Measurements from ENCODE around the gene SEPTIN2. TPM values are rescaled to one million over a fixed set of nuclear protein-coding genes. Genes with fewer than 3 reads are reported as not detected.

The SEPTIN2 gene
- total and polyA plus RNA-seq, 5 donors = 153 to 335 (median 243) TPM

GRCh38 chr2:241302083-241302482 is 13.6 kb upstream of the SEPTIN2 start:
- no peak for DNase-seq
- H3K9me3 ChIP-seq (ENCODE audit: control insufficient read depth, low read length) = no peaks in the 10 kb centered on the region
- intact Hi-C loops (cut with DNase I) = no loop called here
- H3K27ac ChIP-seq (ENCODE audit: low read length) = no peak overlapping the region
- no peak for ATAC-seq
- H3K27me3 ChIP-seq (ENCODE audit: control insufficient read depth, insufficient read depth) = no peaks in the 10 kb centered on the region
- 88% methylated on average over 3 of the region's 3 CpGs for WGBS
- peaks cover 12% of the 10 kb centered on the region for H3K4me1 ChIP-seq (ENCODE audit: control insufficient read depth, insufficient read depth, low read length)
- no peak overlapping the region for H3K4me3 ChIP-seq (ENCODE audit: low read length)

GRCh38 chr2:241302759-241303651 is 12.7 kb upstream of the SEPTIN2 start:
- Histone ChIP-seq H3K4me1 (ENCODE audit: control insufficient read depth, insufficient read depth, low read length) (peaks cover 12% of the 10 kb centered on the region), H3K27me3 (ENCODE audit: control insufficient read depth, insufficient read depth) (no peaks in the 10 kb centered on the region), H3K9me3 (ENCODE audit: control insufficient read depth, low read length) (no peaks in the 10 kb centered on the region), H3K27ac (ENCODE audit: low read length) (peak overlapping the region; percentile 26), H3K4me3 (ENCODE audit: low read length) (no peak overlapping the region)
- 57% methylated on average over 13 of the region's 13 CpGs for WGBS
- ATAC-seq = peak; percentile 38 to 49
- DNase-seq = no peak
- intact Hi-C loops (cut with DNase I) = no loop called here

- Histone ChIP-seq H3K4me1 (ENCODE audit: control insufficient read depth, insufficient read depth, low read length) (peaks cover 12% of the 10 kb centered on the region), H3K27me3 (ENCODE audit: control insufficient read depth, insufficient read depth) (no peaks in the 10 kb centered on the region), H3K9me3 (ENCODE audit: control insufficient read depth, low read length) (no peaks in the 10 kb centered on the region), H3K27ac (ENCODE audit: low read length) (no peak overlapping the region), H3K4me3 (ENCODE audit: low read length) (no peak overlapping the region)
- 69% methylated on average over 5 of the region's 5 CpGs for WGBS
- intact Hi-C loops (cut with DNase I) = no loop called here
- ATAC-seq = no peak
- DNase-seq = no peak
Observed at GRCh38 chr2:241304039-241304670, 11.6 kb upstream of the SEPTIN2 start.

- intact Hi-C loops (cut with DNase I) = no loop called here
- WGBS = 91% methylated on average over 6 of the region's 6 CpGs
- Histone ChIP-seq H3K9me3 (ENCODE audit: control insufficient read depth, low read length) (no peaks in the 10 kb centered on the region), H3K27me3 (ENCODE audit: control insufficient read depth, insufficient read depth) (no peaks in the 10 kb centered on the region), H3K4me3 (ENCODE audit: low read length) (no peak overlapping the region), H3K4me1 (ENCODE audit: control insufficient read depth, insufficient read depth, low read length) (peaks cover 12% of the 10 kb centered on the region), H3K27ac (ENCODE audit: low read length) (no peak overlapping the region)
- ATAC-seq (no peak), DNase-seq (no peak)
Observed at GRCh38 chr2:241307055-241307454, 8.7 kb upstream of the SEPTIN2 start.

- ATAC-seq (no peak), DNase-seq (no peak)
- H3K9me3 ChIP-seq (ENCODE audit: control insufficient read depth, low read length) = no peaks in the 10 kb centered on the region
- no peak overlapping the region for H3K27ac ChIP-seq (ENCODE audit: low read length)
- no peaks in the 10 kb centered on the region for H3K27me3 ChIP-seq (ENCODE audit: control insufficient read depth, insufficient read depth)
- no peak overlapping the region for H3K4me3 ChIP-seq (ENCODE audit: low read length)
- intact Hi-C loops (cut with DNase I) = no loop called here
- WGBS = 81% methylated on average over 5 of the region's 5 CpGs
- peaks cover 10% of the 10 kb centered on the region for H3K4me1 ChIP-seq (ENCODE audit: control insufficient read depth, insufficient read depth, low read length)
Observed at GRCh38 chr2:241308267-241308666, 7.5 kb upstream of the SEPTIN2 start.

GRCh38 chr2:241308832-241309500 is 6.8 kb upstream of the SEPTIN2 start:
- Histone ChIP-seq H3K27ac (ENCODE audit: low read length) (no peak overlapping the region), H3K9me3 (ENCODE audit: control insufficient read depth, low read length) (no peaks in the 10 kb centered on the region), H3K4me1 (ENCODE audit: control insufficient read depth, insufficient read depth, low read length) (peaks cover 4% of the 10 kb centered on the region), H3K27me3 (ENCODE audit: control insufficient read depth, insufficient read depth) (no peaks in the 10 kb centered on the region), H3K4me3 (ENCODE audit: low read length) (no peak overlapping the region)
- 85% methylated on average over 18 of the region's 18 CpGs for WGBS
- ATAC-seq (no peak), DNase-seq (no peak)
- intact Hi-C loops (cut with DNase I) = no loop called here

GRCh38 chr2:241309684-241310117 is 6.0 kb upstream of the SEPTIN2 start:
- H3K27ac ChIP-seq (ENCODE audit: low read length) = no peak overlapping the region
- intact Hi-C loops (cut with DNase I) = no loop called here
- H3K9me3 ChIP-seq (ENCODE audit: control insufficient read depth, low read length) = no peaks in the 10 kb centered on the region
- DNase-seq (no peak), ATAC-seq (no peak)
- no peaks in the 10 kb centered on the region for H3K4me1 ChIP-seq (ENCODE audit: control insufficient read depth, insufficient read depth, low read length)
- H3K27me3 ChIP-seq (ENCODE audit: control insufficient read depth, insufficient read depth) = no peaks in the 10 kb centered on the region
- WGBS = 64% methylated on average over 2 of the region's 2 CpGs
- H3K4me3 ChIP-seq (ENCODE audit: low read length) = no peak overlapping the region

GRCh38 chr2:241310917-241311566 is 4.7 kb upstream of the SEPTIN2 start:
- Histone ChIP-seq H3K4me3 (ENCODE audit: low read length) (no peak overlapping the region), H3K4me1 (ENCODE audit: control insufficient read depth, insufficient read depth, low read length) (no peaks in the 10 kb centered on the region), H3K27me3 (ENCODE audit: control insufficient read depth, insufficient read depth) (no peaks in the 10 kb centered on the region), H3K9me3 (ENCODE audit: control insufficient read depth, low read length) (no peaks in the 10 kb centered on the region), H3K27ac (ENCODE audit: low read length) (no peak overlapping the region)
- 88% methylated on average over 13 of the region's 13 CpGs for WGBS
- no peak for DNase-seq
- intact Hi-C loops (cut with DNase I) = no loop called here
- no peak for ATAC-seq

- WGBS = 75% methylated on average over 4 of the region's 4 CpGs
- H3K4me1 ChIP-seq (ENCODE audit: control insufficient read depth, insufficient read depth, low read length) = no peaks in the 10 kb centered on the region
- intact Hi-C loops (cut with DNase I) = no loop called here
- DNase-seq (no peak), ATAC-seq (no peak)
- no peaks in the 10 kb centered on the region for H3K9me3 ChIP-seq (ENCODE audit: control insufficient read depth, low read length)
- no peaks in the 10 kb centered on the region for H3K27me3 ChIP-seq (ENCODE audit: control insufficient read depth, insufficient read depth)
- H3K4me3 ChIP-seq (ENCODE audit: low read length) = no peak overlapping the region
- no peak overlapping the region for H3K27ac ChIP-seq (ENCODE audit: low read length)
Observed at GRCh38 chr2:241312082-241312481, 3.6 kb upstream of the SEPTIN2 start.

GRCh38 chr2:241313543-241314095 is 2.1 kb upstream of the SEPTIN2 start:
- Histone ChIP-seq H3K27ac (ENCODE audit: low read length) (no peak overlapping the region), H3K9me3 (ENCODE audit: control insufficient read depth, low read length) (no peaks in the 10 kb centered on the region), H3K4me3 (ENCODE audit: low read length) (peak overlapping the region; percentile 76), H3K4me1 (ENCODE audit: control insufficient read depth, insufficient read depth, low read length) (no peaks in the 10 kb centered on the region), H3K27me3 (ENCODE audit: control insufficient read depth, insufficient read depth) (no peaks in the 10 kb centered on the region)
- no peak for DNase-seq
- ATAC-seq = no peak
- intact Hi-C loops (cut with DNase I) = no loop called here
- WGBS = 82% methylated on average over 8 of the region's 8 CpGs

Measured in right cardiac atrium (tissue), 5 donors.